Measurements from ENCODE around the gene RAB37.

RAB37 gene

DNA sequence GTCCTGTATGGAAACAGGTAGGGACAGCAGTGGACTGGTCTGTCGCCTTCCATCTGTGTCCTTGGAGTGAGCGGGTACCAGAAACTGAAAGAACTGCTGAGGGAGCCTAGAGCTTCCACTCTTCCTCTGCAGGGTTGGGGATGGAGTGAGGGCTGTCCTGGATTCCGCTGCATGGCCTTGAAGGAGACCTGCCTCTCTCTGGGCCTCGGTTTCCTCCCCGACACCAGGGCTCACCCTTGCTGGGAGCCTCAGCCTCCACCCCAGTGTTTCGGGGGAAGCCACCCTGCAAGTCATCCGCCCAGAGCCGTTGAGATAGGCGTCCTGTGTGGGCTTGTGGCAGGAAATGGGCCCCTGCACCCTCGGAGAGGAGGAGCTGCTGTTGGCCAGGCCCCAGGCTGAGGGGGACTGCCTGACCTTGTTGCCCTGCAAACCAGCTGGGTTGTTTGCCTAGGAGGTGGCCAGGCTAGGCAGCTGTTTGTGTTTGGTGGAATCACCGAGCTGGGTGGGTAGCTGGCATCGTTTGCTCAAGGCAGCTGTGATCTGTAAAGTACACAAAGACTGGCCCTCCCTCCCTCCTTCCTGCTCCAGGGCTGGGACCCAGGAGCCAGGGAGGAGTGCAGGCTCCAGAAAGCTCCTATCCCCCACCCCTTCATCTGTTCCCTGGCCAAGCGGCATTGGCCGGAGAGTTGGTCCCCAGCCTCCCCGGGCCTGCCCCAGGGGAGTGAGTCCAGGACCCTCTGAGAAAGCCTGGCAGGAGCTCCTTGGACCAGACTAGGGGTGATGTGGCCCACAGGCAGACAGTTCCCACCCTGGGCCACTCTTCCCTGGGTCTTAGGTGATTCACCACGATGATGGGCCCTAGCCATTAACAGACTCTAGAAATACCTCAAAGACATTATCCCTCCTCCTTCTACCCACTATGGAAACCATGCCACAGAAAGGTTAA is 1.3 kb downstream of the RAB37 start:
- peak overlapping the region; percentile 58 to 99 (median 95); a peak in 21 of 22 replicates for H3K27ac ChIP-seq
- no peaks in the 10 kb centered on the region for H3K9me3 ChIP-seq (replicated peaks in 1 of 11)
- H3K4me3 ChIP-seq, result peak overlapping the region; percentile 57 to 89 (median 75)

GRCh38 chr17:74739227-74739831 is 2.3 kb downstream of the RAB37 start:
- Histone ChIP-seq H3K9me3 (replicated peaks in 1 of 11) (no peaks in the 10 kb centered on the region), H3K9ac (peak overlapping the region; percentile 82 to 98 (median 89); a peak in 21 of 22 replicates), H3K27ac (peak overlapping the region in 10 of 11 experiments; percentile 79 to 99 (median 96); a peak in 17 of 22 replicates), H3K4me1 (peaks cover 79 to 100% (median 87%) of the 10 kb centered on the region in 10 experiments), H3K4me2 (peak overlapping the region; percentile 83 to 100 (median 98)), H3K27me3 (no peaks in the 10 kb centered on the region), H3K4me3 (peak overlapping the region in 9 of 10 experiments; percentile 57 to 89 (median 76); a peak in 15 of 20 replicates), H3K36me3 (peaks cover 0 to 26% (median 9%) of the 10 kb centered on the region in 11 experiments; a peak in 11 of 22 replicates), H4K20me1 (no peaks in the 10 kb centered on the region)
- TF ChIP-seq Cebpa-rat (IDR thresholded peaks at IDR 0.05), result peak in 1 of 11 experiments; percentile 74; a peak in 2 of 22 replicates

More for the DNA sequence above, 1.3 kb downstream of the RAB37 start:
- no peaks in the 10 kb centered on the region for H3K27me3 ChIP-seq
- no peak for TF ChIP-seq Cebpa-rat (IDR thresholded peaks at IDR 0.05)
- H4K20me1 ChIP-seq, result no peaks in the 10 kb centered on the region
- peaks cover 0 to 16% (median 1%) of the 10 kb centered on the region in 11 experiments; a peak in 10 of 22 replicates for H3K36me3 ChIP-seq
- H3K4me2 ChIP-seq, result peak overlapping the region; percentile 83 to 100 (median 98)
- H3K9ac ChIP-seq, result peak overlapping the region; percentile 82 to 98 (median 89)
- H3K4me1 ChIP-seq, result peaks cover 79 to 100% (median 86%) of the 10 kb centered on the region in 10 experiments

DNA sequence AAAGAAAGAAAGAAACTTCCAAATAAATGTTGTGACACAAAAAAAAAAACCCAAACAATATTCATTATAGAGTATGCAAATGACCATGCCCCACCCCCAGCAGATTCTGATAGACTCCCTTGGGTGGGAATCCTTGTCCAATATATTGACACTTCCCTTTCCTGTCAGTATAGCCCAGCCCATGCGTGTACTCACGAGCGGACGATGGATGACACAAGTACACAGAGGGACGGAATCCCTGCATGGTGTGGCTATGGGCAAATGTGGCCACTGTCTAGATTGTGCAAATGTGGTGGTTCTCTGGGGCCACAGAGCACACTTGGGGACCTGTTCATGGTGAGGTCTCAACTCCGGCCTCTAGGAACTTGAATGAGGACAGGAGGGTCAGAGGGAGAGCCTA is 3.1 kb downstream of the RAB37 start:
- Histone ChIP-seq H3K4me2 (peak overlapping the region; percentile 83 to 100 (median 98)), H3K27ac (peak overlapping the region in 9 of 11 experiments; percentile 15 to 99 (median 82); a peak in 13 of 22 replicates), H4K20me1 (0 out of 22 replicates have a peak, but pooled peaks cover 0 to 4% (median 0%) of the 10 kb centered on the region in 11 experiments), H3K9ac (peak overlapping the region in 6 of 11 experiments; percentile 27 to 75 (median 70); a peak in 5 of 22 replicates), H3K27me3 (peaks cover 0 to 6% (median 4%) of the 10 kb centered on the region in 11 experiments; a peak in 12 of 22 replicates), H3K36me3 (peaks cover 0 to 34% (median 9%) of the 10 kb centered on the region in 11 experiments; a peak in 11 of 22 replicates), H3K9me3 (replicated peaks in 1 of 11) (no peaks in the 10 kb centered on the region), H3K4me1 (peaks cover 79 to 100% (median 88%) of the 10 kb centered on the region in 10 experiments), H3K4me3 (no peak overlapping the region; a peak in 1 of 20 replicates)
- no peak for TF ChIP-seq Cebpa-rat (IDR thresholded peaks at IDR 0.05)

GRCh38 chr17:74740641-74741387 is 3.8 kb downstream of the RAB37 start:
- TF ChIP-seq Cebpa-rat (IDR thresholded peaks at IDR 0.05), result no peak
- H3K4me3 ChIP-seq, result peak overlapping the region in 1 of 10 experiments; percentile 32; a peak in 1 of 20 replicates
- H3K9me3 ChIP-seq (replicated peaks in 1 of 11), result no peaks in the 10 kb centered on the region
- peak overlapping the region in 9 of 11 experiments; percentile 7 to 75 (median 70); a peak in 12 of 22 replicates for H3K9ac ChIP-seq
- H3K27ac ChIP-seq, result peak overlapping the region in 9 of 11 experiments; percentile 15 to 99 (median 82); a peak in 17 of 22 replicates
- peaks cover 0 to 41% (median 9%) of the 10 kb centered on the region in 11 experiments; a peak in 11 of 22 replicates for H3K36me3 ChIP-seq
- peaks cover 0 to 12% (median 11%) of the 10 kb centered on the region in 11 experiments; a peak in 13 of 22 replicates for H3K27me3 ChIP-seq
- peak overlapping the region; percentile 83 to 100 (median 98) for H3K4me2 ChIP-seq
- H3K4me1 ChIP-seq, result peaks cover 79 to 100% (median 88%) of the 10 kb centered on the region in 10 experiments
- 0 out of 22 replicates have a peak, but pooled peaks cover 0 to 10% (median 0%) of the 10 kb centered on the region in 11 experiments for H4K20me1 ChIP-seq

DNA sequence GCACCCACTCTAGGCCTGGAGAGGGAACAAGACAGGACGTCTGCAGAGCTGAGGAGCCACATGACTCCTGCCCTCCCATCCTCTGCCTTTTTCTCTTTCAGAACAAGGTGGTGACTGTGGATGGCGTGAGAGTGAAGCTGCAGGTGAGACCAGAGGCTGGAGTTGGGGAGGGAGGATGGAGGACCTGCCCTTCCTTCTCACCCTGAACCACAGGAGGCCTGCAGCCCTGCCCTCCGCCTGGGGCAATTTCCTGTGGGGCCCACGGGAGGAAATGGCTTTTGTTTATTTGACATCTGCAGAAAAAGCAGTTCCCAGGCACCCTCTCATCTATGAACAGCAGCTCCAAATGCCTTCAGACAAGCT is 5.1 kb downstream of the RAB37 start:
- Histone ChIP-seq H4K20me1 (peaks cover 0 to 14% (median 0%) of the 10 kb centered on the region in 11 experiments; a peak in 1 of 22 replicates), H3K36me3 (peaks cover 0 to 47% (median 9%) of the 10 kb centered on the region in 11 experiments; a peak in 11 of 22 replicates), H3K4me1 (peaks cover 88 to 100% (median 95%) of the 10 kb centered on the region in 10 experiments), H3K27ac (peak overlapping the region; percentile 20 to 99 (median 79); a peak in 20 of 22 replicates), H3K27me3 (peaks cover 0 to 22% (median 14%) of the 10 kb centered on the region in 11 experiments; a peak in 13 of 22 replicates), H3K4me2 (peak overlapping the region; percentile 83 to 100 (median 98)), H3K9me3 (replicated peaks in 1 of 11) (no peaks in the 10 kb centered on the region), H3K9ac (peak overlapping the region; percentile 28 to 75 (median 70); a peak in 20 of 22 replicates), H3K4me3 (peak overlapping the region in 7 of 10 experiments; percentile 0 to 54 (median 35); a peak in 10 of 20 replicates)
- peak in 3 of 11 experiments; percentile 21 to 56 (median 49); a peak in 4 of 22 replicates for TF ChIP-seq Cebpa-rat (IDR thresholded peaks at IDR 0.05)

DNA sequence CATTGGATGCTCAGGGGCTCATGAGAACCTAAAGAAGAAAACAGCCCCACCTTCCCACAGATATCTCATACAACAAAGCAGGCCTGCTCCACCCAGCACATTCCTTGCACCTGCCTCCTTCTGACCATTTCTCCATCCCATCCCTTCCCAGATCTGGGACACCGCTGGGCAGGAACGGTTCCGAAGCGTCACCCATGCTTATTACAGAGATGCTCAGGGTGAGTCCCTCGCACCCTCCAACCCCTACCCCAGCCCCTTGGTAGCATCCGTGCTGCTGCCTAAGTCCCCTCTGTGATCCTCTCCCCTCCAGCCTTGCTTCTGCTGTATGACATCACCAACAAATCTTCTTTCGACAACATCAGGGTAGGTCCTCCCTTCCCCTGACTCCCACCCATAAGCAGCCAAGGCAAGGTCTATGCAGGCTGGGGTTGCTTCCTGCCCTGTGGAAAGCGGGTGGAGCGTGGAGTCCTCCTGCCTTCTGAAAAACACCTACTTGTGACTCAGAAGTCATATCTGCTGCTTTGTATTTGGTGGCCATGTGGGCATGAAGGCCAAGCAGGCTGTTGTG is 6.0 kb downstream of the RAB37 start:
- Histone ChIP-seq H3K36me3 (peaks cover 0 to 47% (median 9%) of the 10 kb centered on the region in 11 experiments; a peak in 11 of 22 replicates), H3K9me3 (replicated peaks in 1 of 11) (no peaks in the 10 kb centered on the region), H4K20me1 (peaks cover 0 to 14% (median 0%) of the 10 kb centered on the region in 11 experiments; a peak in 1 of 22 replicates), H3K9ac (peak overlapping the region; percentile 17 to 75 (median 70); a peak in 18 of 22 replicates), H3K4me2 (peak overlapping the region; percentile 83 to 100 (median 98)), H3K27ac (peak overlapping the region in 9 of 11 experiments; percentile 58 to 99 (median 82); a peak in 17 of 22 replicates), H3K27me3 (peaks cover 0 to 22% (median 14%) of the 10 kb centered on the region in 11 experiments; a peak in 13 of 22 replicates), H3K4me3 (peak overlapping the region in 4 of 10 experiments; percentile 16 to 54 (median 36); a peak in 5 of 20 replicates), H3K4me1 (peaks cover 95 to 100% (median 100%) of the 10 kb centered on the region in 10 experiments)
- no peak for TF ChIP-seq Cebpa-rat (IDR thresholded peaks at IDR 0.05)

- H3K4me3 ChIP-seq, result peak overlapping the region in 3 of 10 experiments; percentile 1 to 47 (median 12); a peak in 3 of 20 replicates
- peak overlapping the region; percentile 97 to 100 (median 98) for H3K4me2 ChIP-seq
- no peaks in the 10 kb centered on the region for H3K9me3 ChIP-seq (replicated peaks in 1 of 11)
- peaks cover 0 to 47% (median 9%) of the 10 kb centered on the region in 11 experiments; a peak in 11 of 22 replicates for H3K36me3 ChIP-seq
- peaks cover 0 to 25% (median 14%) of the 10 kb centered on the region in 11 experiments; a peak in 13 of 22 replicates for H3K27me3 ChIP-seq
- H4K20me1 ChIP-seq, result peaks cover 3 to 17% (median 3%) of the 10 kb centered on the region in 11 experiments; a peak in 20 of 22 replicates
- peak overlapping the region in 8 of 11 experiments; percentile 17 to 75 (median 46); a peak in 8 of 22 replicates for H3K9ac ChIP-seq
- peak overlapping the region in 8 of 11 experiments; percentile 38 to 99 (median 88); a peak in 11 of 22 replicates for H3K27ac ChIP-seq
- no peak for TF ChIP-seq Cebpa-rat (IDR thresholded peaks at IDR 0.05)
- H3K4me1 ChIP-seq, result peaks cover 89 to 94% (median 93%) of the 10 kb centered on the region in 10 experiments
Measured at GRCh38 chr17:74743755-74744154, 6.7 kb downstream of the RAB37 start.
